ENCODE data around the gene RESF1. TPM values are rescaled to one million over a fixed set of nuclear protein-coding genes. Genes with fewer than 3 reads are reported as not detected.

Gene RESF1
- total RNA-seq, 2 donors from 2014 or later = 20.8 to 34.2 TPM

DNA sequence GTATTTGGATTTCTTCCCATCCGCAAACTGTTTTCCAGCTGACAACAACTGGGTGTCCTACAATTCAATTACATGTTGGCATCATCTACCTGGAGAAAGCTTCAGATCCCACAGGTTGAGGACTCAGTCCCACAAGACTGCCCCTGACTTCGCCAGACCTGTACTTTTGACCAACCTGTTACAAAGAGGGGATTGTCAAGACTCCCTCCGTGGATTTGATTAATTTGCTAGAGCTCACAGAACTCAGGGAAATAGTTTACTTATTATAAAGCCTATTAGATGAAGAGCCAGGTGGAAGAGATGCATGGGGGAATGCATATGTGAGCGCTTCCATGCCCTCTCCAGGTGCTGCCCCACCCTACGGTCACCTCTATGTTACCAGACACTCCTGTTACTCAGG, 14.6 kb downstream of the RESF1 start:
- Histone ChIP-seq H3K9me3 (no peaks in the 10 kb centered on the region), H3K27ac (no peak overlapping the region), H3K36me3 (peaks cover 11% of the 10 kb centered on the region), H3K9ac (ENCODE audit: low read depth in 2 of 2, low read length in 2 of 2) (no peak overlapping the region), H3K27me3 (no peaks in the 10 kb centered on the region), H3K4me1 (no peaks in the 10 kb centered on the region), H3K4me3 (no peak overlapping the region)
- intact Hi-C loops (cut with DNase I) = no loop called here
- no peak for TF ChIP-seq CTCF (IDR thresholded peaks at IDR 0.05)
- no peak for DNase-seq

- Histone ChIP-seq H3K36me3 (peaks cover 11% of the 10 kb centered on the region), H3K9me3 (no peaks in the 10 kb centered on the region), H3K27ac (no peak overlapping the region), H3K4me3 (no peak overlapping the region), H3K9ac (ENCODE audit: low read depth in 2 of 2, low read length in 2 of 2) (no peak overlapping the region), H3K4me1 (no peaks in the 10 kb centered on the region), H3K27me3 (no peaks in the 10 kb centered on the region)
- intact Hi-C loops (cut with DNase I) = no loop called here
- no peak for TF ChIP-seq CTCF (IDR thresholded peaks at IDR 0.05)
- DNase-seq = no peak
Observed at GRCh38 chr12:31974673-31975072, 15.5 kb downstream of the RESF1 start.

- no peak for DNase-seq
- H3K9ac ChIP-seq (ENCODE audit: low read depth in 2 of 2, low read length in 2 of 2) = no peak overlapping the region
- no peaks in the 10 kb centered on the region for H3K9me3 ChIP-seq
- intact Hi-C loops (cut with DNase I) = no loop called here
- no peak for TF ChIP-seq CTCF (IDR thresholded peaks at IDR 0.05)
- no peaks in the 10 kb centered on the region for H3K4me1 ChIP-seq
- H3K4me3 ChIP-seq = no peak overlapping the region
- H3K27ac ChIP-seq = no peak overlapping the region
- H3K36me3 ChIP-seq = peaks cover 7% of the 10 kb centered on the region
- H3K27me3 ChIP-seq = no peaks in the 10 kb centered on the region
Observed at GRCh38 chr12:31984806-31985591, 25.8 kb downstream of the RESF1 start.

DNA sequence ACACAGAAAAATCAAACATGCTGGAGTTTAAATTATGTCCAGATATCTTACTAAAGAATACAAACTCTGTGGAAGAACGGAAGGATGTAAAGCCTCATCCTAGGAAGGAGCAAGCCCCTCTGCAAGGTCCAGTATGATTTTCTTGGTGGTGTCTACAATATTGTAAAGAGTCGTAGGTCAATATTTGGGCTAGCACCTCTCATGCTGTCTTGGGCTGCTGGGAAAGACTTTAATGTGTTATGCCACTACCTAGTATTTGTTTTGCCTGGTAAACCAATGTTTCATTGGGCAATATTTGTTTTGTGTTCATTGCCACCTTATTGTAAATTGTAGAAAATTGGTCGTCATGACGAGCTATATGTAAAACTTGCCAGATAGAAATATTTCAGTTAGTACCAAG, 26.6 kb downstream of the RESF1 start:
- H3K4me1 ChIP-seq = no peaks in the 10 kb centered on the region
- no peak for DNase-seq
- intact Hi-C loops (cut with DNase I) = no loop called here
- no peaks in the 10 kb centered on the region for H3K27me3 ChIP-seq
- no peak overlapping the region for H3K27ac ChIP-seq
- no peaks in the 10 kb centered on the region for H3K9me3 ChIP-seq
- no peak for TF ChIP-seq CTCF (IDR thresholded peaks at IDR 0.05)
- H3K36me3 ChIP-seq = peaks cover 7% of the 10 kb centered on the region
- no peak overlapping the region for H3K4me3 ChIP-seq
- no peak overlapping the region for H3K9ac ChIP-seq (ENCODE audit: low read depth in 2 of 2, low read length in 2 of 2)

DNA sequence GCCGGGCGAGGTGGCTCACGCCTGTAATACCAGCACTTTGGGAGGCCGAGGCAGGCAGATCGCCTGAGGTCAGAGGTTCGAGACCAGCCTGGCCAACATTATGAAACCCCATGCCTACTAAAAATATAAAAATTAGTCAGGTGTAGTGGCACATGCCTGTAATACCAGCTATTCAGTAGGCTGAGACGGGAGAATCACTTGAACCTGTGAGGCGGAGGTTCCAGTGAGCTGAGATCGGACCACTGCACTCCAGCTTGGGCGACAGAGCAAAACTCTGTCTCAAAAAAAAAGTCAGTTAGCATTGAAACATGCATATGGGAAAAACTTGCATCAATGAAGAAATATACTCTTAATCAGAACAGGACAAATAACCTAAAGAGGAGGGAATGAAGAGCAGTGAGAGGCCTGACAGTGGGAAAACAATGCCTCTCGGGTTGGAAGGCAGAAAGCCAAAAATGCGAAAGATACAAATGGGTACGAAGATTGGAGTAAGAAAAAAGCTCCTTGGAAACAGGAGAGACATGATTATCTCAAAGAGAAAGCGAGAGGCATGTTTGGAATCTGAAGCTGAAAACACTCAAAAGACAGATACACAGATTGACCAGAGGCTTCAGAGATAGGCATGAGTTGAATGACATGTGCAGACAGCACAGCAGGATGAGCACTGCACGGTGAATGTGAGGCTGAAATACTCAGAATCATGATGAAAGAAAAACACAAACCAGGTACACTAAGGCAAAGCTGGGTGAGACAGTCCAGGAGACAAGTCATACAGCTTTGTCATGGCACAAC, 30.6 kb downstream of the RESF1 start:
- no peak for TF ChIP-seq CTCF (IDR thresholded peaks at IDR 0.05)
- no peak overlapping the region for H3K9ac ChIP-seq (ENCODE audit: low read depth in 2 of 2, low read length in 2 of 2)
- H3K9me3 ChIP-seq = no peaks in the 10 kb centered on the region
- no peaks in the 10 kb centered on the region for H3K36me3 ChIP-seq
- no peak for DNase-seq
- H3K4me3 ChIP-seq = no peak overlapping the region
- H3K4me1 ChIP-seq = no peaks in the 10 kb centered on the region
- H3K27me3 ChIP-seq = no peaks in the 10 kb centered on the region
- intact Hi-C loops (cut with DNase I) = no loop called here
- H3K27ac ChIP-seq = no peak overlapping the region
